H1 (cell line): ENCODE results near the gene MEIOB. TPM values are rescaled to one million over a fixed set of nuclear protein-coding genes. Genes with fewer than 3 reads are reported as not detected.
"Not testable (repeated sequence)": the region's sequence is repeated elsewhere in the genome, so short reads cannot be mapped to it uniquely, and the experiment has no call there.

Experiments used
- CTCF ChIA-PET: fragments of 300-600 bp; sonication (Branson Sonifier 250); formaldehyde crosslinking; loops from one replicate; lab custom pipeline; 2021; ENCODE audit not compliant: partially characterized antibody; lab: Charles Lee
- POLR2A ChIA-PET: fragments of 300-600 bp; sonication (Branson Sonifier 250); formaldehyde crosslinking; loops from one replicate; lab custom pipeline; 2021; ENCODE audit warnings: inconsistent platforms; ENCODE audit not compliant: partially characterized antibody; lab: Charles Lee
- DNase-seq, 2 experiments: peaks; one replicate each; pipeline versions ENCODE4 v3.0.0 to v3.0.0-alpha.2; 2010 to 2022; ENCODE audit warnings: low spot score in 2 of 2, low read depth in 1 of 2, mixed read lengths in 1 of 2
- FAIRE-seq: peaks from 2 replicates; lab custom pipeline; 2011; peaks lifted over from hg19 to GRCh38; lab: Jason Lieb, UNC
- H2AFZ ChIP-seq: 2 replicates; pipeline ENCODE4 v1.8.1; 2012; ENCODE audit warnings: low read length, inconsistent platforms
- H2AK5ac ChIP-seq: 2 replicates; pipeline ENCODE4 v1.6.1; 2013; ENCODE audit warnings: low read depth, low read length
- H2BK120ac ChIP-seq: replicated peaks from 2 replicates; pipeline ENCODE3; 2013; ENCODE audit warnings: low read depth, low read length, inconsistent platforms
- H2BK12ac ChIP-seq: 2 replicates; pipeline ENCODE4 v1.6.1; 2013; ENCODE audit warnings: low read depth, low read length
- H2BK15ac ChIP-seq: 2 replicates; pipeline ENCODE4 v1.6.1; 2013; ENCODE audit warnings: low read length
- H2BK20ac ChIP-seq: 2 replicates; pipeline ENCODE4 v1.6.1; 2013; ENCODE audit warnings: low read length
- H2BK5ac ChIP-seq: 2 replicates; pipeline ENCODE4 v1.6.1; 2013; ENCODE audit warnings: low read depth, low read length
- H3K14ac ChIP-seq: 2 replicates; pipeline ENCODE4 v1.6.1; 2013; ENCODE audit warnings: inconsistent platforms; ENCODE audit not compliant: insufficient read length
- H3K18ac ChIP-seq: 2 replicates; pipeline ENCODE4 v1.6.1; 2013; ENCODE audit warnings: low read length; ENCODE audit errors: extremely low read depth
- H3K23ac ChIP-seq: 2 replicates; pipeline ENCODE4 v1.6.1; 2013; ENCODE audit warnings: inconsistent platforms; ENCODE audit not compliant: insufficient read length
- H3K23me2 ChIP-seq: 2 replicates; pipeline ENCODE4 v1.6.1; 2013; ENCODE audit warnings: low read depth, low read length
- H3K27ac ChIP-seq: 2 replicates; pipeline ENCODE4 v1.6.1; 2011; ENCODE audit warnings: low read depth, low read length, inconsistent platforms
- H3K27me3 ChIP-seq, 4 experiments: replicated peaks in 1 of 4; 1 replicate in 1 of 4; 2 replicates in 3 of 4; pipeline versions ENCODE4 v1.6.1 to v1.8.1; 2011 to 2013; ENCODE audit warnings: low read length in 3 of 4, mild to moderate bottlenecking in 3 of 4, inconsistent platforms in 2 of 4, mixed read lengths in 2 of 4, moderate library complexity in 1 of 4; ENCODE audit not compliant: control insufficient read depth in 3 of 4, insufficient read depth in 3 of 4; ENCODE audit errors: extremely low read depth in 1 of 4
- H3K36me3 ChIP-seq, 4 experiments: 2 replicates each; pipeline versions ENCODE4 v1.6.1 to v1.8.1; 2011 to 2013; ENCODE audit warnings: mild to moderate bottlenecking in 4 of 4, low read length in 3 of 4, moderate library complexity in 2 of 4, control low read depth in 1 of 4, inconsistent platforms in 1 of 4; ENCODE audit not compliant: insufficient read depth in 4 of 4, control insufficient read depth in 2 of 4
- H3K4ac ChIP-seq: replicated peaks from 2 replicates; pipeline ENCODE3; 2013; ENCODE audit warnings: low read length, low read depth, mixed read lengths, inconsistent platforms; ENCODE audit not compliant: insufficient read length
- H3K4me1 ChIP-seq, 4 experiments: replicated peaks in 1 of 4; 1 replicate in 1 of 4; 2 replicates in 3 of 4; pipeline versions ENCODE4 v1.6.1 to v1.8.1; 2011 to 2013; ENCODE audit warnings: low read length in 3 of 4, inconsistent platforms in 2 of 4, mixed read lengths in 1 of 4; ENCODE audit not compliant: insufficient read depth in 4 of 4, control insufficient read depth in 3 of 4
- H3K4me2 ChIP-seq, 2 experiments: 2 replicates each; pipeline versions ENCODE4 v1.6.1 to v1.8.1; 2011 to 2013; ENCODE audit warnings: low read depth in 2 of 2, low read length in 2 of 2, control low read depth in 1 of 2, inconsistent platforms in 1 of 2, mild to moderate bottlenecking in 1 of 2; ENCODE audit not compliant: insufficient read depth in 1 of 2
- H3K4me3 ChIP-seq, 4 experiments: fragments of 200-600, 300-600 bp in 1 of 4; sonication (generic), shearing (Covaris generic), sonication (Bioruptor Twin) in 1 of 4; 2 replicates each; pipeline versions ENCODE4 v1.5.1 to v1.8.1; 2011 to 2016; ENCODE audit warnings: low read length in 4 of 4, low read depth in 3 of 4, control low read depth in 2 of 4, inconsistent platforms in 2 of 4, mild to moderate bottlenecking in 2 of 4, mixed read lengths in 1 of 4, moderate library complexity in 1 of 4; ENCODE audit not compliant: insufficient read depth in 2 of 4; ENCODE audit errors: extremely low read depth in 1 of 4
- H3K56ac ChIP-seq: replicated peaks from 2 replicates; pipeline ENCODE3; 2013; ENCODE audit warnings: low read depth, mild to moderate bottlenecking, mixed read lengths, low read length, inconsistent platforms; ENCODE audit not compliant: insufficient read length
- H3K79me1 ChIP-seq: 2 replicates; pipeline ENCODE4 v1.6.1; 2013; ENCODE audit warnings: low read depth, low read length, control low read depth
- H3K79me2 ChIP-seq, 2 experiments: 2 replicates each; pipeline versions ENCODE4 v1.6.1 to v1.8.1; 2012 to 2013; ENCODE audit warnings: low read length in 2 of 2, mild to moderate bottlenecking in 2 of 2, inconsistent platforms in 1 of 2; ENCODE audit not compliant: insufficient read depth in 2 of 2, control insufficient read depth in 1 of 2
- H3K9ac ChIP-seq, 4 experiments: replicated peaks in 1 of 4; 1 replicate in 1 of 4; 2 replicates in 3 of 4; pipeline versions ENCODE4 v1.6.1 to v1.8.1; 2011 to 2013; ENCODE audit warnings: low read depth in 3 of 4, low read length in 3 of 4, control low read depth in 2 of 4, mild to moderate bottlenecking in 2 of 4, moderate library complexity in 2 of 4, inconsistent platforms in 1 of 4; ENCODE audit errors: extremely low read depth in 1 of 4
- H3K9me3 ChIP-seq, 2 experiments: 2 replicates each; pipeline versions ENCODE4 v1.6.1 to v1.8.1; 2012 to 2013; ENCODE audit warnings: mild to moderate bottlenecking in 2 of 2, moderate library complexity in 2 of 2, control low read depth in 1 of 2, inconsistent platforms in 1 of 2, low read depth in 1 of 2, low read length in 1 of 2, mixed read lengths in 1 of 2; ENCODE audit not compliant: insufficient read depth in 2 of 2
- H4K20me1 ChIP-seq, 2 experiments: replicated peaks in 1 of 2; 2 replicates each; pipeline versions ENCODE3 to v1.8.1; 2011 to 2013; ENCODE audit warnings: inconsistent platforms in 2 of 2, low read length in 2 of 2, mild to moderate bottlenecking in 1 of 2; ENCODE audit not compliant: insufficient read depth in 2 of 2, control insufficient read depth in 1 of 2
- H4K5ac ChIP-seq: 2 replicates; pipeline ENCODE4 v1.6.1; 2013; ENCODE audit warnings: low read length, low read depth, mixed read lengths, inconsistent platforms; ENCODE audit not compliant: insufficient read length
- H4K8ac ChIP-seq: 2 replicates; pipeline ENCODE4 v1.8.0; 2013; ENCODE audit warnings: mild to moderate bottlenecking, moderate library complexity, low read length, inconsistent platforms; ENCODE audit not compliant: insufficient read depth; ENCODE audit errors: extremely low read depth
- H4K91ac ChIP-seq: replicated peaks from 2 replicates; pipeline ENCODE3; 2013; ENCODE audit warnings: low read length, mixed read lengths, inconsistent platforms; ENCODE audit not compliant: insufficient read length
- WGBS, 2 experiments: shearing (Covaris generic) in 1 of 2; methylation state at CpG; one replicate each; pipeline versions ENCODE4 v1.1.6 to v1.1.7; 2013 to 2015; ENCODE audit warnings: low lambda C conversion rate in 2 of 2, mixed read lengths in 2 of 2, inconsistent platforms in 1 of 2, low coverage in 1 of 2, missing lambda C conversion rate in 1 of 2; ENCODE audit not compliant: insufficient replicate concordance in 2 of 2, insufficient coverage in 1 of 2, insufficient read length in 1 of 2; ENCODE audit errors: extremely low coverage in 1 of 2, missing lambda C conversion rate in 1 of 2; 5-methylcytosine and 5-hydroxymethylcytosine counted together
- polyA plus RNA-seq, 7 experiments: library from polyadenylated mRNA; depleted of rRNA in 3 of 7; stranded (reverse) in 5 of 7; unstranded in 2 of 7; fragments of >200 nt in 5 of 7; fragments of 200-250 nt in 2 of 7; gene quantifications; 1 replicate in 5 of 7; 2 replicates in 1 of 7; 4 replicates in 1 of 7; pipeline versions ENCODE4 v1.2.1 to v1.2.3, GENCODE V29; 2011 to 2013; ENCODE audit warnings: missing spikeins in 2 of 7, mixed read lengths in 2 of 7
- total RNA-seq: library from RNA; stranded (reverse); fragmentation: NEBNext Ultra II Directional; extraction: Animal tissue kit (Norgen Biotek cat#: 25700); gene quantifications from 2 replicates; pipeline ENCODE4 v1.2.1, GENCODE V29; 2021

MEIOB gene
- total and polyA plus RNA-seq, 2 of the 8 experiments (the other 6 are each of a cell fraction or from before 2014, with no cell fraction given) = 0.63 to 1.1 TPM

DNA sequence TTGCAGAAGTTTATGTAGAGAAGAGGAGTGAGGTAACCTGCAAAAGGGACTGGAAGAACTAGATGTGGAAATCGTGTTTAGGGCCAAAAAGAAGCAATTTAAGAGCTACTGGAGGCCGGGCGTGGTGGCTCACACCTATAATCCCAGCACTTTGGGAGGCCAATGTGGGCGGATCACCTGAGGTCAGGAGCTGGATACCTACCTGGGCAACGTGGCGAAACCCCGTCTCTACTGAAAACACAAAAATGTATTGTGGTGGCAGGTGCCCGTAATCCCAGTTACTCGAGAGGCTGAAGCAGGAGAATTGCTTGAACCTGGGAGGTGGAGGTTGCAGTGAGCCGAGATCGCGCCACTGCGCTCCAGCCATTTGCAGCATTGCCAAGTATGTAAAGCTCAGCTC is 4.1 kb upstream of the MEIOB start:
- H4K91ac ChIP-seq, H3K27ac ChIP-seq, H3K56ac ChIP-seq, H2BK12ac ChIP-seq, H3K23ac ChIP-seq, H3K4me3 ChIP-seq, H2BK120ac ChIP-seq, H3K4ac ChIP-seq, H3K36me3 ChIP-seq, H3K79me1 ChIP-seq, FAIRE-seq, H4K20me1 ChIP-seq, H2AK5ac ChIP-seq, H3K79me2 ChIP-seq, H3K23me2 ChIP-seq, H3K4me1 ChIP-seq, H2BK5ac ChIP-seq, H3K18ac ChIP-seq, DNase-seq, H3K9me3 ChIP-seq, H2AFZ ChIP-seq, POLR2A ChIA-PET, H3K4me2 ChIP-seq, H4K5ac ChIP-seq, H4K8ac ChIP-seq, H3K14ac ChIP-seq, H2BK15ac ChIP-seq, H2BK20ac ChIP-seq, H3K9ac ChIP-seq: not testable (repeated sequence)
- 90% methylated on average over 13 of the region's 13 CpGs; no CpG with 5 or more reads in 1 of the 2 experiments for WGBS, 2 experiments
- CTCF ChIA-PET = interaction anchor here (0.5 to 3.6 kb wide), 7 partner anchors 8 to 65 kb away, joined by 3 to 13 read pairs (median 4); no protein-coding TSS in a partner anchor
- H3K27me3 ChIP-seq = peaks cover 0 to 18% (median 6%) of the 10 kb centered on the region in 4 experiments; a peak in 6 of 7 replicates
